Activated CD8-positive, alpha-beta memory T cell treated with anti-CD3 and anti-CD28 coated beads for 48 hours (primary cell): ENCODE measurements around the gene RSPH10B2.
"Not testable (repeated sequence)": the region's sequence is repeated elsewhere in the genome, so short reads cannot be mapped to it uniquely, and the experiment has no call there.

ENCODE experiments used
- DNase-seq, 3 experiments: peaks; one replicate each; pipeline ENCODE4 v3.0.0-alpha.2; 2020; ENCODE audit warnings: low read depth in 2 of 3, low spot score in 2 of 3

RSPH10B2 gene

GRCh38 chr7:6837081-6837480, 83.2 kb downstream of the RSPH10B2 start:
- DNase-seq, result not testable (repeated sequence)

- not testable (repeated sequence) for DNase-seq
Observed at GRCh38 chr7:6842278-6842921, 88.5 kb downstream of the RSPH10B2 start.

GRCh38 chr7:6843092-6843491, 89.2 kb downstream of the RSPH10B2 start:
- not testable (repeated sequence) for DNase-seq

- not testable (repeated sequence) for DNase-seq
Observed at GRCh38 chr7:6843654-6844053, 89.8 kb downstream of the RSPH10B2 start.

- not testable (repeated sequence) for DNase-seq
Observed at GRCh38 chr7:6845971-6846449, 92.1 kb downstream of the RSPH10B2 start.

GRCh38 chr7:6847751-6848150, 93.8 kb downstream of the RSPH10B2 start:
- not testable (repeated sequence) for DNase-seq
